ENCODE data around the gene RABGAP1L.
A peak's percentile ranks its signal among the peaks of the same experiment; 100 is the strongest.

Gene RABGAP1L

GRCh38 chr1:174914991-174915390 is 755.7 kb downstream of the RABGAP1L start:
- TF ChIP-seq CTCF (IDR thresholded peaks at IDR 0.05; ENCODE audit: insufficient read depth, low read depth, low read length, missing control alignments): no peak
- no peak for DNase-seq (ENCODE audit: low read depth)
- no peak overlapping the region for H3K4me3 ChIP-seq (ENCODE audit: low read length)

GRCh38 chr1:174916846-174917245 is 757.5 kb downstream of the RABGAP1L start:
- TF ChIP-seq CTCF (IDR thresholded peaks at IDR 0.05; ENCODE audit: insufficient read depth, low read depth, low read length, missing control alignments): no peak
- no peak overlapping the region for H3K4me3 ChIP-seq (ENCODE audit: low read length)
- DNase-seq (ENCODE audit: low read depth): no peak

GRCh38 chr1:174920093-174920492 is 760.8 kb downstream of the RABGAP1L start:
- no peak overlapping the region for H3K4me3 ChIP-seq (ENCODE audit: low read length)
- no peak for DNase-seq (ENCODE audit: low read depth)
- no peak for TF ChIP-seq CTCF (IDR thresholded peaks at IDR 0.05; ENCODE audit: insufficient read depth, low read depth, low read length, missing control alignments)

GRCh38 chr1:174922121-174922520 is 762.8 kb downstream of the RABGAP1L start:
- TF ChIP-seq CTCF (IDR thresholded peaks at IDR 0.05; ENCODE audit: insufficient read depth, low read depth, low read length, missing control alignments): no peak
- no peak overlapping the region for H3K4me3 ChIP-seq (ENCODE audit: low read length)
- DNase-seq (ENCODE audit: low read depth): no peak

- H3K4me3 ChIP-seq (ENCODE audit: low read length): no peak overlapping the region
- no peak for TF ChIP-seq CTCF (IDR thresholded peaks at IDR 0.05; ENCODE audit: insufficient read depth, low read depth, low read length, missing control alignments)
- DNase-seq (ENCODE audit: low read depth): no peak
Observed at GRCh38 chr1:174923820-174924219, 764.5 kb downstream of the RABGAP1L start.

GRCh38 chr1:174928541-174928940 is 769.2 kb downstream of the RABGAP1L start:
- TF ChIP-seq CTCF (IDR thresholded peaks at IDR 0.05; ENCODE audit: insufficient read depth, low read depth, low read length, missing control alignments): no peak
- no peak for DNase-seq (ENCODE audit: low read depth)
- H3K4me3 ChIP-seq (ENCODE audit: low read length): no peak overlapping the region

GRCh38 chr1:174931214-174931613 is 771.9 kb downstream of the RABGAP1L start:
- no peak overlapping the region for H3K4me3 ChIP-seq (ENCODE audit: low read length)
- peak; percentile 5 for DNase-seq (ENCODE audit: low read depth)
- TF ChIP-seq CTCF (IDR thresholded peaks at IDR 0.05; ENCODE audit: insufficient read depth, low read depth, low read length, missing control alignments): no peak
